HCT116 (cell line): Measurements from ENCODE around the gene TAF12. TPM values are rescaled to one million over a fixed set of nuclear protein-coding genes. Genes with fewer than 3 reads are reported as not detected.
"Not testable (repeated sequence)": the region's sequence is repeated elsewhere in the genome, so short reads cannot be mapped to it uniquely, and the experiment has no call there.

ENCODE experiments used
- ATAC-seq: fragments of 200-7000 bp; cut with Tn5 transposase; 2 replicates; pipeline ENCODE4 v1.9.1; 2020; ENCODE audit warnings: mild to moderate bottlenecking, moderate library complexity
- BruUV-seq: library from RNA; stranded (reverse); fragments of 400-500 nt; replicated peaks from 2 replicates; lab custom pipeline; 2021; lab: Mats Ljungman, UMichigan
- CTCF ChIA-PET: fragments of 300-600 bp; sonication (Branson Sonifier 250); formaldehyde crosslinking; loops from one replicate; lab custom pipeline; 2021; ENCODE audit warnings: antibody characterized with exemption; lab: Charles Lee
- POLR2A ChIA-PET: fragments of 300-600, 350-600 bp; sonication (Branson Sonifier 250); formaldehyde crosslinking; loops from one replicate; lab custom pipeline; 2021; ENCODE audit warnings: antibody characterized with exemption; lab: Charles Lee
- RAD21 ChIA-PET, 2 experiments: fragments of 300-600 bp; sonication (Branson Sonifier 250); formaldehyde crosslinking; loops; one replicate each; lab custom pipeline; 2023; ENCODE audit warnings: low total read pairs in 2 of 2; ENCODE audit not compliant: uncharacterized antibody in 2 of 2, unreplicated experiment in 2 of 2, low non-redundant PET in 1 of 2; lab: Charles Lee
- DNase-seq: peaks from one replicate; pipeline ENCODE4 v3.0.0-alpha.2; 2010; ENCODE audit warnings: low read depth, low spot score
- H2AFZ ChIP-seq: fragments of 200-600 bp; shearing (Covaris generic), sonication (generic); 2 replicates; pipeline ENCODE4 v1.6.1; 2017; ENCODE audit warnings: low read depth, mixed run types, mixed read lengths, antibody characterized with exemption, low read length; ENCODE audit not compliant: poor library complexity, severe bottlenecking
- H3K27ac ChIP-seq: 2 replicates; pipeline ENCODE4 v1.5.1; 2012; ENCODE audit warnings: low read depth, low read length
- H3K27me3 ChIP-seq: fragments of 200-600 bp; sonication (generic); 2 replicates; pipeline ENCODE4 v1.6.1; 2016; ENCODE audit warnings: mixed run types, low read length, mixed read lengths; ENCODE audit not compliant: insufficient read depth
- H3K36me3 ChIP-seq, 2 experiments: fragments of 200-500 bp in 1 of 2; fragments of 200-600 bp in 1 of 2; sonication (Bioruptor generic) in 1 of 2; sonication (generic) in 1 of 2; 2 replicates each; pipeline versions ENCODE4 v1.5.1 to v1.6.1; 2014 to 2016; ENCODE audit warnings: low read length in 2 of 2, inconsistent platforms in 1 of 2, mixed read lengths in 1 of 2, mixed run types in 1 of 2; ENCODE audit not compliant: insufficient read depth in 2 of 2, control insufficient read depth in 1 of 2
- H3K4me1 ChIP-seq, 2 experiments: fragments of 200-600 bp in 1 of 2; sonication (generic) in 1 of 2; 2 replicates each; pipeline versions ENCODE4 v1.5.1 to v1.6.1; 2012 to 2017; ENCODE audit warnings: low read length in 2 of 2, inconsistent platforms in 1 of 2, mild to moderate bottlenecking in 1 of 2, mixed read lengths in 1 of 2, mixed run types in 1 of 2, moderate library complexity in 1 of 2; ENCODE audit not compliant: insufficient read depth in 2 of 2, control insufficient read depth in 1 of 2
- H3K4me2 ChIP-seq: fragments of 200-600 bp; sonication (generic); 2 replicates; pipeline ENCODE4 v1.6.1; 2017; ENCODE audit warnings: mixed run types, low read length, mixed read lengths
- H3K4me3 ChIP-seq, 2 experiments: fragments of 200-600 bp in 1 of 2; sonication (generic) in 1 of 2; replicated peaks in 1 of 2; 2 replicates each; pipeline ENCODE4 v1.5.1; 2011 to 2016; ENCODE audit warnings: low read length in 2 of 2, control low read depth in 1 of 2, low read depth in 1 of 2, mild to moderate bottlenecking in 1 of 2, mixed read lengths in 1 of 2, mixed run types in 1 of 2
- H3K79me2 ChIP-seq: fragments of 200-600 bp; sonication (generic); 2 replicates; pipeline ENCODE4 v1.6.1; 2017; ENCODE audit warnings: mild to moderate bottlenecking, mixed run types, low read length, moderate library complexity, mixed read lengths; ENCODE audit not compliant: insufficient read depth
- H3K9ac ChIP-seq: fragments of 200-600 bp; sonication (generic); 2 replicates; pipeline ENCODE4 v1.6.1; 2016; ENCODE audit warnings: low read length, mixed read lengths
- H3K9me2 ChIP-seq: fragments of 200-600 bp; sonication (generic), shearing (Covaris generic); 2 replicates; pipeline ENCODE4 v1.6.1; 2017; ENCODE audit warnings: mixed run types, mild to moderate bottlenecking, moderate library complexity; ENCODE audit not compliant: insufficient read depth
- H3K9me3 ChIP-seq, 2 experiments: fragments of 200-500 bp in 1 of 2; fragments of 200-600 bp in 1 of 2; sonication (Bioruptor generic) in 1 of 2; sonication (generic) in 1 of 2; 2 replicates each; pipeline ENCODE4 v1.6.1; 2014 to 2017; ENCODE audit warnings: low read length in 2 of 2, mixed read lengths in 2 of 2, inconsistent platforms in 1 of 2, low read depth in 1 of 2, mild to moderate bottlenecking in 1 of 2, mixed run types in 1 of 2, moderate library complexity in 1 of 2; ENCODE audit not compliant: control insufficient read depth in 1 of 2, insufficient read depth in 1 of 2
- H4K20me1 ChIP-seq: fragments of 200-600 bp; sonication (generic), shearing (Covaris generic); 2 replicates; pipeline ENCODE4 v1.6.1; 2017; ENCODE audit warnings: mixed run types, mild to moderate bottlenecking, moderate library complexity; ENCODE audit not compliant: insufficient read depth
- CBX3 ChIP-seq: IDR thresholded peaks from 2 replicates; pipeline ENCODE4 v1.6.1; 2012; ENCODE audit warnings: low read depth
- CTCF ChIP-seq, 3 experiments: fragments of 200-600 bp in 1 of 3; sonication (generic) in 1 of 3; IDR thresholded peaks in 2 of 3; conservative IDR thresholded peaks in 1 of 3; 2 replicates each; pipeline ENCODE4 v1.5.1; 2012 to 2017; ENCODE audit warnings: low read depth in 2 of 3, low read length in 2 of 3, antibody characterized with exemption in 1 of 3, borderline replicate concordance in 1 of 3, control low read depth in 1 of 3, mild to moderate bottlenecking in 1 of 3, mixed read lengths in 1 of 3, mixed run types in 1 of 3, moderate library complexity in 1 of 3; ENCODE audit not compliant: insufficient read depth in 1 of 3
- EGR1 ChIP-seq: IDR thresholded peaks from 2 replicates; pipeline ENCODE4 v1.6.1; 2012; ENCODE audit warnings: low read depth
- JUND ChIP-seq: IDR thresholded peaks from 2 replicates; pipeline ENCODE4 v1.6.1; 2012
- RAD21 ChIP-seq: IDR thresholded peaks from 2 replicates; pipeline ENCODE4 v1.6.1; 2012; ENCODE audit warnings: low read depth, mild to moderate bottlenecking
- TCF7L2 ChIP-seq: IDR thresholded peaks from 2 replicates; pipeline ENCODE4 v1.7.0; 2011; ENCODE audit warnings: borderline replicate concordance, inconsistent platforms; ENCODE audit not compliant: insufficient read depth, insufficient read length; ENCODE audit errors: extremely low read depth
- intact Hi-C: fragments of 100-400 bp; cut with micrococcal nuclease; formaldehyde crosslinking; loops from 2 replicates; pipeline ENCODE4 v1.10.0; 2022
- total RNA-seq: library from RNA; stranded (reverse); gene quantifications from one replicate; pipeline ENCODE4 v1.2.1, GENCODE V29; 2021; ENCODE audit not compliant: unreplicated experiment

Gene TAF12
- total RNA-seq, 1 experiment from 2014 or later, result 39.0 TPM

GRCh38 chr1:28663871-28664470 lies 21.1 kb upstream of the TAF12 start:
- peaks cover 10 to 13% of the 10 kb centered on the region in 2 experiments for H3K4me1 ChIP-seq
- no peaks in the 10 kb centered on the region for H3K36me3 ChIP-seq
- no peaks in the 10 kb centered on the region for H3K9me2 ChIP-seq
- no peak overlapping the region for H2AFZ ChIP-seq
- H4K20me1 ChIP-seq, result no peaks in the 10 kb centered on the region
- peaks cover 4% of the 10 kb centered on the region; the same call in 1 of the 2 replicates for H3K79me2 ChIP-seq
- H3K9me3 ChIP-seq, result no peaks in the 10 kb centered on the region
- intact Hi-C loops, result no loop called here
- BruUV-seq, result no TSS peak
- POLR2A ChIA-PET, result interaction anchor here (1.2 kb wide), 1 partner anchor 15 kb away, joined by 4 read pairs; no protein-coding TSS in a partner anchor
- TF ChIP-seq CBX3 (no peak), TCF7L2 (no peak), CTCF (IDR thresholded peaks at IDR 0.05 in 2 of 3, conservative IDR thresholded peaks at IDR 0.05 in 1 of 3; ENCODE audit: borderline replicate concordance in 1 of 3, insufficient read depth in 1 of 3, low read depth in 2 of 3, low read length in 2 of 3) (no peak), EGR1 (no peak)
- TF ChIP-seq, all 23 proteins: peak for 0
- Histone ChIP-seq H3K4me3 (no peak overlapping the region), H3K27me3 (no peaks in the 10 kb centered on the region), H3K9ac (no peak overlapping the region), H3K4me2 (no peak overlapping the region), H3K27ac (no peak overlapping the region)
- ATAC-seq, result no peak
- DNase-seq, result no peak
- ChIA-PET CTCF (no interaction called here), RAD21 (interaction anchor here in 1 of 2 experiments (0.7 kb wide), 1 partner anchor 13 kb away, joined by 4 read pairs; no protein-coding TSS in a partner anchor)

DNA sequence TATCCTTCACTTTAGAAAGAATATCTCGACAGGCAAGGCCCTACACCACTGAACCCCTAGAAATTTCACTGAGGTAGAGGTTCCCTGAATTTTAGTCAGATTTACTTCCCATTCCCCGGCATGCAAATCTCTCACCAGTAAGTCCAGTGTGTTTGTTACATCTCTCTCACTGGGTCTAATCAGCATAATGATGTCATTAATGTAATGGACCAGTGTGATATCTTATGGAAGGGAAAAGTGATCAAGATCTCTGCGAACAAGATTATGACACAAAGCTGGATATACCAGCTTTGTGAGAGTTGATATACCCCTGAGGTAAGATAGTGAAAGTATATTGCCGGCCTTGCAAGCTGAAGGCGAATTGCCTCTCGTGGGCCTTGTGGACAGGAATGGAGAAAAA lies 13.5 kb upstream of the TAF12 start:
- ChIA-PET RAD21 (no interaction called here), POLR2A (interaction anchor here (1.7 kb wide), 1 partner anchor 8 kb away, joined by 8 read pairs; the partner anchor contains the start of gene RNU11), CTCF (interaction anchor here (1.0 kb wide), 1 partner anchor 80 kb away, joined by 3 read pairs; the partner anchor contains the start of gene YTHDF2)
- Histone ChIP-seq H3K79me2 (no peaks in the 10 kb centered on the region), H3K4me3 (no peak overlapping the region), H3K4me2 (no peak overlapping the region), H4K20me1 (no peaks in the 10 kb centered on the region), H3K27me3 (no peaks in the 10 kb centered on the region), H3K9me2 (no peaks in the 10 kb centered on the region), H3K9me3 (no peaks in the 10 kb centered on the region), H3K27ac (no peak overlapping the region), H3K9ac (no peak overlapping the region), H2AFZ (no peak overlapping the region), H3K4me1 (no peaks in the 10 kb centered on the region; a peak in 1 of 4 replicates), H3K36me3 (no peaks in the 10 kb centered on the region)
- TF ChIP-seq RAD21 (no peak), JUND (no peak)
- intact Hi-C loops, result no loop called here
- DNase-seq (no peak), ATAC-seq (no peak)
- no TSS peak for BruUV-seq

GRCh38 chr1:28655448-28656311 lies 12.8 kb upstream of the TAF12 start:
- H3K36me3 ChIP-seq, H3K9me2 ChIP-seq, H3K27me3 ChIP-seq, POLR2A ChIA-PET, DNase-seq, H3K9ac ChIP-seq, H3K27ac ChIP-seq, H4K20me1 ChIP-seq, H3K9me3 ChIP-seq, H3K4me1 ChIP-seq, H3K79me2 ChIP-seq, RAD21 ChIA-PET, H3K4me2 ChIP-seq, H3K4me3 ChIP-seq, intact Hi-C loops, ATAC-seq, H2AFZ ChIP-seq, BruUV-seq: not testable (repeated sequence)
- CTCF ChIA-PET, result interaction anchor here (1.6 kb wide), 1 partner anchor 221 kb away, joined by 5 read pairs; no protein-coding TSS in a partner anchor
